ENCODE results near the gene PRDM11. TPM values are rescaled to one million over a fixed set of nuclear protein-coding genes. Genes with fewer than 3 reads are reported as not detected.
A peak's percentile ranks its signal among the peaks of the same experiment; 100 is the strongest.

Gene PRDM11
- total and polyA plus RNA-seq, 3 experiments from 2014 or later, result 3.1 to 7.7 (median 5.6) TPM

DNA sequence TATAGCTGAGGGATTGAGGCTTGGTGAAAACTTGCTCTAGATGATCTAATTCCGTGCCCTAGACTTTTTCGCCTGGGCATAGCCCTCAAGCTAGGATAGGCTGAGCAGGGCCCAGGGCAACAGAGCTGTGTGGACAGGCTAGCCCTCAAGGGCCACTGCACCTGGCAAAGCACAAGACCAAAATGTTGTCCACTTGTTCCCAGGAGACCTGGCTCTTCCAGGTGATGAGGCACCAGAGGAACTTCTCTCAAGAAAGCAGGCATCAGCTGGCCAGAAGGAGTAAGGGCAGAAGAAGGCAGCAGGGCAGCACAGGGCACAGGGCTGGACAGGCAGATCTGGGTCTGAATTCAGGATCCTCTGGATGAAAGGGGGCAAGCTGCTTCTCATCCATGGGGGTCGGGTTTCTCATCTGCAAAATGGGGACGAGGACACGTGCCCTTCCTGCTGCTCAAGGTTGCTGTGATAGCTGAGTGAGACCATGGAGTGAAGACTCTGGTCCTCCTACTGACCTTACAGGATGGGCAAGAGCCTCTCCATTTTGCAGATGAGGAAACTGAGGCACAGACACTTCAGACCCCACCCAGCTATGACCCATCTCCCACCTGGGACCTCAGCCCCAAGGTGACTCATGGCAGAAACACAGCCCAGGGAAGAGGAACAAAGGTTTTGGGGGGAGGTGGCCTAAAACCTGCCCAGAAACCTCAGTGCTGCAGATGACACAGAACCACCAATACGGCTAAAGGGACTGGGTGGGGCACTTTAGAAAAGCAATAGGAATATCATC is 42.2 kb upstream of the PRDM11 start:
- POLR2A ChIA-PET, result interaction anchor here (1.7 to 2.9 kb wide), 2 partner anchors 168 to 177 kb away, joined by 6 to 17 read pairs; no protein-coding TSS in a partner anchor
- peaks cover 24 to 28% (median 27%) of the 10 kb centered on the region in 3 donors for H3K4me1 Mint-ChIP-seq

GRCh38 chr11:45104790-45105084 is 41.7 kb upstream of the PRDM11 start:
- Histone ChIP-seq H3K36me3 (ENCODE audit: insufficient read depth, low read length) (no peaks in the 10 kb centered on the region), H3K27ac (ENCODE audit: low read depth, low read length) (no peak overlapping the region), H3K27me3 (ENCODE audit: insufficient read depth, low read length, poor library complexity, severe bottlenecking) (no peaks in the 10 kb centered on the region), H3K4me1 (ENCODE audit: insufficient read depth, low read length) (peaks cover 18% of the 10 kb centered on the region), H3K4me3 (ENCODE audit: low read length) (no peak overlapping the region), H3K9me3 (ENCODE audit: low read length) (no peaks in the 10 kb centered on the region)
- ChIA-PET CTCF (interaction anchor here (0.8 to 18.3 kb wide), 24 partner anchors 7 to 492 kb away, joined by 3 to 1027 read pairs (median 4); partner anchors contain the start of gene TP53I11), POLR2A (interaction anchor here (1.3 to 1.7 kb wide), 2 partner anchors 168 to 177 kb away, joined by 6 read pairs; no protein-coding TSS in a partner anchor)
- Mint-ChIP-seq H3K27me3 (peaks cover 0 to 7% of the 10 kb centered on the region in 2 donors), H3K4me3 (no peak overlapping the region), H3K36me3 (no peaks in the 10 kb centered on the region), H3K4me1 (peaks cover 24 to 27% (median 26%) of the 10 kb centered on the region in 3 donors), H3K9me3 (no peaks in the 10 kb centered on the region), H3K27ac (no peak overlapping the region)
- DNase-seq, result no peak

More for the DNA sequence above, 42.2 kb upstream of the PRDM11 start:
- Histone ChIP-seq H3K27me3 (ENCODE audit: insufficient read depth, low read length, poor library complexity, severe bottlenecking) (no peaks in the 10 kb centered on the region), H3K27ac (ENCODE audit: low read depth, low read length) (no peak overlapping the region), H3K36me3 (ENCODE audit: insufficient read depth, low read length) (no peaks in the 10 kb centered on the region), H3K4me3 (ENCODE audit: low read length) (no peak overlapping the region), H3K9me3 (ENCODE audit: low read length) (no peaks in the 10 kb centered on the region), H3K4me1 (ENCODE audit: insufficient read depth, low read length) (peaks cover 18% of the 10 kb centered on the region)
- Mint-ChIP-seq H3K27ac (no peak overlapping the region), H3K36me3 (no peaks in the 10 kb centered on the region), H3K4me3 (no peak overlapping the region), H3K9me3 (no peaks in the 10 kb centered on the region), H3K27me3 (peaks cover 0 to 2% of the 10 kb centered on the region in 2 donors)
- DNase-seq, result no peak
- CTCF ChIA-PET, result interaction anchor here (0.7 to 18.3 kb wide), 31 partner anchors 7 to 500 kb away, joined by 3 to 1027 read pairs (median 4); partner anchors contain the start of gene TP53I11

DNA sequence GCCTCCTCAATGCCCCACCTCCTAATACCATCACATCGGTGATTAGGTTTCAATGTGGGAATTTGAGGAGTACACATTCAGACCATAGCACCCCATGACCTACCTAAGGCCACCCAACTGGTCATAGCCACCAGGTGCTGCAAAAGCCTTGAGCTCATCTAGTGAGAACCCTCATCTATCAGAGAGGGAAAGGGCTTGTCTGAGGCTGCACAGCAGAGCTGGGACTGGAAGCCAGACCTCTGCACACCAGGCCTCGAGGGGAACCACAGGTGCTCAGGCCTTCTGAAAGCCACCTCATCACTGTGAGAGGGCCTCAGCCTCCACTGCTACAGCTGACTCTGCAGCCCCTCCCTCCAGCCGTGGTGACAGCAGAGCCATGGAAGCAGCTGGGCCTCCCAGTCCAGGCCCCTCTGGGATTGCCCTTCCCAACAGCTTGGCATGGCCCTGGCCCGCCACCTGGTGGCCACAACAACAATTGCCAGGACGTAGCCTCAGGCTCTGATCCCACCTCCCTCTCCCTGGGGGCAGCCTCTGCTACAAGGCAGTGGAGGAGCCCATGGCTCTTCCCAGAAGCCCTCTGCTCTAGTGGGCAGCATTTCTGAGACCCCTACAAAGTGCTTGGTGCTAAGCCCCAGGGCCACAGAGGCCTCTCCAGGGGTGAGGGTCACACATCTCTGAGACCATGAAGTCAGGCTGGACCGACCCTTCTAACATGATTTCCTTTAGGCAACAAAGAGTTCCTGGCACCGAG is 41.0 kb upstream of the PRDM11 start:
- Histone ChIP-seq H3K4me1 (ENCODE audit: insufficient read depth, low read length) (peaks cover 18% of the 10 kb centered on the region), H3K36me3 (ENCODE audit: insufficient read depth, low read length) (no peaks in the 10 kb centered on the region), H3K4me3 (ENCODE audit: low read length) (no peak overlapping the region), H3K27ac (ENCODE audit: low read depth, low read length) (no peak overlapping the region), H3K27me3 (ENCODE audit: insufficient read depth, low read length, poor library complexity, severe bottlenecking) (no peaks in the 10 kb centered on the region), H3K9me3 (ENCODE audit: low read length) (no peaks in the 10 kb centered on the region)
- H3K36me3 Mint-ChIP-seq, result no peaks in the 10 kb centered on the region
- H3K4me1 Mint-ChIP-seq, result peaks cover 23 to 25% (median 23%) of the 10 kb centered on the region in 3 donors
- peak; percentile 48 to 78 (median 55) for DNase-seq
- no peaks in the 10 kb centered on the region for H3K9me3 Mint-ChIP-seq
- H3K27me3 Mint-ChIP-seq, result peaks cover 0 to 12% of the 10 kb centered on the region in 2 donors
- H3K4me3 Mint-ChIP-seq, result no peak overlapping the region
- H3K27ac Mint-ChIP-seq, result no peak overlapping the region
- ChIA-PET CTCF (interaction anchor here (0.8 to 18.3 kb wide), 23 partner anchors 8 to 488 kb away, joined by 3 to 1027 read pairs (median 4); partner anchors contain the start of gene TP53I11), POLR2A (interaction anchor here (1.3 to 1.7 kb wide), 2 partner anchors 168 to 178 kb away, joined by 6 read pairs; no protein-coding TSS in a partner anchor)

GRCh38 chr11:45105984-45106375 is 40.5 kb upstream of the PRDM11 start:
- Mint-ChIP-seq H3K4me3 (no peak overlapping the region), H3K36me3 (no peaks in the 10 kb centered on the region), H3K4me1 (peaks cover 17 to 19% (median 17%) of the 10 kb centered on the region in 3 donors), H3K27me3 (peaks cover 0 to 18% of the 10 kb centered on the region in 2 donors), H3K9me3 (no peaks in the 10 kb centered on the region), H3K27ac (no peak overlapping the region)
- DNase-seq, result no peak
- H3K27ac ChIP-seq (ENCODE audit: low read depth, low read length), result no peak overlapping the region
- H3K4me3 ChIP-seq (ENCODE audit: low read length), result no peak overlapping the region
- no peaks in the 10 kb centered on the region for H3K27me3 ChIP-seq (ENCODE audit: insufficient read depth, low read length, poor library complexity, severe bottlenecking)
- ChIA-PET POLR2A (interaction anchor here (1.3 to 1.7 kb wide), 2 partner anchors 169 to 179 kb away, joined by 6 read pairs; no protein-coding TSS in a partner anchor), CTCF (interaction anchor here (0.9 to 18.3 kb wide), 9 partner anchors 9 to 488 kb away, joined by 3 to 1027 read pairs (median 10); no protein-coding TSS in a partner anchor)
- no peaks in the 10 kb centered on the region for H3K9me3 ChIP-seq (ENCODE audit: low read length)
- no peaks in the 10 kb centered on the region for H3K36me3 ChIP-seq (ENCODE audit: insufficient read depth, low read length)
- H3K4me1 ChIP-seq (ENCODE audit: insufficient read depth, low read length), result peaks cover 15% of the 10 kb centered on the region

GRCh38 chr11:45106440-45106839 is 40.0 kb upstream of the PRDM11 start:
- Mint-ChIP-seq H3K27me3 (peaks cover 0 to 23% of the 10 kb centered on the region in 2 donors), H3K36me3 (no peaks in the 10 kb centered on the region), H3K4me3 (no peak overlapping the region), H3K4me1 (peaks cover 13 to 15% (median 14%) of the 10 kb centered on the region in 3 donors), H3K9me3 (no peaks in the 10 kb centered on the region), H3K27ac (no peak overlapping the region)
- no peak overlapping the region for H3K27ac ChIP-seq (ENCODE audit: low read depth, low read length)
- no peaks in the 10 kb centered on the region for H3K9me3 ChIP-seq (ENCODE audit: low read length)
- peaks cover 14% of the 10 kb centered on the region for H3K4me1 ChIP-seq (ENCODE audit: insufficient read depth, low read length)
- no peak overlapping the region for H3K4me3 ChIP-seq (ENCODE audit: low read length)
- DNase-seq, result no peak
- no peaks in the 10 kb centered on the region for H3K27me3 ChIP-seq (ENCODE audit: insufficient read depth, low read length, poor library complexity, severe bottlenecking)
- CTCF ChIA-PET, result interaction anchor here (1.5 to 18.3 kb wide), 5 partner anchors 9 to 228 kb away, joined by 7 to 1027 read pairs (median 30); no protein-coding TSS in a partner anchor
- POLR2A ChIA-PET, result no interaction called here
- H3K36me3 ChIP-seq (ENCODE audit: insufficient read depth, low read length), result no peaks in the 10 kb centered on the region

GRCh38 chr11:45107029-45107428 is 39.4 kb upstream of the PRDM11 start:
- peaks cover 14% of the 10 kb centered on the region for H3K4me1 ChIP-seq (ENCODE audit: insufficient read depth, low read length)
- Mint-ChIP-seq H3K27ac (no peak overlapping the region), H3K4me3 (no peak overlapping the region), H3K9me3 (no peaks in the 10 kb centered on the region), H3K27me3 (peaks cover 0 to 28% of the 10 kb centered on the region in 2 donors), H3K4me1 (peaks cover 12 to 14% (median 13%) of the 10 kb centered on the region in 3 donors), H3K36me3 (no peaks in the 10 kb centered on the region)
- no peaks in the 10 kb centered on the region for H3K27me3 ChIP-seq (ENCODE audit: insufficient read depth, low read length, poor library complexity, severe bottlenecking)
- no peak overlapping the region for H3K4me3 ChIP-seq (ENCODE audit: low read length)
- POLR2A ChIA-PET, result no interaction called here
- H3K9me3 ChIP-seq (ENCODE audit: low read length), result no peaks in the 10 kb centered on the region
- CTCF ChIA-PET, result interaction anchor here (2.6 to 18.3 kb wide), 4 partner anchors 8 to 227 kb away, joined by 7 to 1027 read pairs (median 61); no protein-coding TSS in a partner anchor
- no peak overlapping the region for H3K27ac ChIP-seq (ENCODE audit: low read depth, low read length)
- DNase-seq, result no peak
- H3K36me3 ChIP-seq (ENCODE audit: insufficient read depth, low read length), result no peaks in the 10 kb centered on the region

DNA sequence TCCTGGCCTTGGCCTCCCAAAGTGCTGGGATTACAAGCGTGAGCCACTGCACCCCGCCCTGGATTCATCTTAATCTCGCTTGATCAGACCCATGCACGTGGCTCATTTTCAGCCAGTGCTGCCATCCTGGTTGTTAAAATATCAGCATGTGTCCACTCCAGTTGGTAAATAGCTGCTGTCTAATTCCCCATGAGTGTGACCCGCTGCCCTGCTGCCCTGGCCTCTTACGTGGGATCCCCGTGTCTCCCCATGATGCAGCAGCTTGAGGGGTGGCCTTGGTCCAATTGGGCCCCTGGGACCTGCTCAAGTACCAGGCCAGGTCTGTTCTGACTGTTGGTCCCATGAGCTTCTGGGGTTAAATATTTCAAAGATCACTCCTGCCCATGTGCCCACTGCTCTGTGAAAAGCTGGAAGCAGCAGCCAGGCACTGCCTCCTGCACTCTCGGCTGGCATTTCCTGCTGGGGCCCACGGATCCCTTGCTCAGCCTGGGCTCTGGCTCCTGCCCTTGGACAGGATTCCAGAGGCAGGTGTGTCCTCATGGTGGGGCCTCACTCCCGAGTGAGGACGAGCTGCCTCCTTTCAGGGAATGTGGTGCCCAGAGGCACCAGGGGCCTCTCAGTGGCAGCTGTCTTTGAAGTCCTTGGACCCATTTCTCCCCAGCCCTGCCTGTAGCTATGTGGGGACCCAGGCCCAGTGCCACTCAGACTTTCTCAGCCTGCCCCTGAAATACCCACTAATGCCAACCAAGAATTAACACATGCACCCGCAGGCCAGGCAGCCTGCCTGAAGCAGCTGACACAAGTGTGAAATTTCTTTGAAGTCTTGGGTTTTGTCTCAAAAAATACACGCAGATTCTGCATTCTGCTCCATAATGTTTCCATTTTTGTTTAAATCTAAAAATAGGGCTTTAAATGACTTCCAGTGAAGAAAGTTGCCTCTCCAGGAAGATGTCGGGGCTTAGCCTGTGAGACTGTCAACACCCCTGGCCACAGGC is 38.1 kb upstream of the PRDM11 start:
- Histone ChIP-seq H3K4me3 (ENCODE audit: low read length) (no peak overlapping the region), H3K27ac (ENCODE audit: low read depth, low read length) (no peak overlapping the region), H3K36me3 (ENCODE audit: insufficient read depth, low read length) (no peaks in the 10 kb centered on the region), H3K9me3 (ENCODE audit: low read length) (no peaks in the 10 kb centered on the region), H3K4me1 (ENCODE audit: insufficient read depth, low read length) (peaks cover under 1% of the 10 kb centered on the region), H3K27me3 (ENCODE audit: insufficient read depth, low read length, poor library complexity, severe bottlenecking) (no peaks in the 10 kb centered on the region)
- DNase-seq, result no peak
- ChIA-PET POLR2A (no interaction called here), CTCF (interaction anchor here (0.6 to 18.3 kb wide), 5 partner anchors 11 to 231 kb away, joined by 3 to 1027 read pairs (median 15); no protein-coding TSS in a partner anchor)
- Mint-ChIP-seq H3K36me3 (no peaks in the 10 kb centered on the region), H3K4me1 (peaks cover 0 to under 1% (median 0%) of the 10 kb centered on the region in 3 donors), H3K27me3 (peaks cover 5 to 42% of the 10 kb centered on the region in 2 donors), H3K9me3 (no peaks in the 10 kb centered on the region), H3K4me3 (no peak overlapping the region), H3K27ac (no peak overlapping the region)
